D341Med (cell line): ENCODE data around the gene SHISAL1.
A peak's percentile ranks its signal among the peaks of the same experiment; 100 is the strongest.
"Not testable (repeated sequence)": the region's sequence is repeated elsewhere in the genome, so short reads cannot be mapped to it uniquely, and the experiment has no call there.

Experiments used
- DNase-seq: peaks from one replicate; pipeline ENCODE4 v3.0.0; 2012; ENCODE audit warnings: low spot score

Gene SHISAL1

GRCh38 chr22:44328326-44328725 is 15.6 kb upstream of the SHISAL1 start:
- no peak for DNase-seq

DNA sequence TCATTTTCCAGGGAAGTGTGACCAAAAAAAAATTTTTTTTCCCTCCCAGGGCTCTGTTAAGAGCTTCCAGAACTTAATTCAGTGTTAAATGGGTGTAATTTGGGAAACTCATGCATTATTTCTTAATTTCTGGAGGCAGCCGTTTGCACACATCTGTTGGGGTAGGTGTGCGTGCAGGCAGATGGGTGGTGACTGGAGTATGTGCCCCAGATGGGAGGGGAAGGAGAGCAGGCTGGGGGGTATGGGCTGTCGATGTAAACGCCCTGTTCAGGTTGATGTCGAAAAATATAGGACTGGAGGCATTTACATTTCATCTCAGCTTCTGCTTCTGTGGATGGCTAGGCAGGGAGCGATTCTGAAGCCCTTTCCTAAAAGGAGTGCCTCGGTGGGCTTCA is 13.7 kb upstream of the SHISAL1 start:
- DNase-seq = no peak

DNA sequence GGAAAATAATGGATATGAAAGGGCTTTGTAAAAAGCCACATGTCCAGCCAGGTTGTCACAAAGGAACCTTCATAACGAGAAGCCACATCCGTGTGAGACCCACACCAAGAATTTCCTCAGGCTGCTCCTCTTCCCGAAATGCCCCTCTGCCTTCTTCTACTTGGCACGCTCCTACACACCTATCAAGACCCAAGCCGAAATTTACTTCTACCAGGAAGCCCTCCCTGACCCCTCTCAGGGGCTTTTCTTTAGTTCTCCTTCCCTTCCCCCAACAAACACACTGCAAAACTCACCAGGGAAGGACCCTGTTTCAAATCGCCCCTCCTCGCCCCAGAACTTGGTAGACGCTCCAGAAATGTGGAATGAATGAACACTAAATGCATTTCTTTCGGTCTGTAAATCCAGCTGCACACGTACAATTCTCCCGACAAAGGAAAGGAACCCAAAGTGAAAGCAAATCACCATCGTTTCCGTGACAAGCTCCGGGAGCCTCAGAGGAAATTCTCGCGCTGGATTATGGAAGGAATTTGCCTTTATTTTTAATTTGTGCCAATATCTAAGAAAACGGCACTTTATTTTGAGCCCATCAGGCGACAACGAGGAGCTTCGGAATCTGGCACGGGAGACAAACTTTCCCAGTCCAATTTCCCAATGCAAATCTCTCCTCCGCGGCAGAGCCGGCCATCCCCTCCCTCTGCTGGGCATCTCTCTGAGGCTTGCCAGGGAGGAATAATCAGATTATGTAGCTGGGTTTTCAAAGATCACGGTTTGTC is 13.2 kb upstream of the SHISAL1 start:
- peak; percentile 60 for DNase-seq

- not testable (repeated sequence) for DNase-seq
These were observed 10.5 kb upstream of the SHISAL1 start for GRCh38 chr22:44323140-44323790.

- no peak for DNase-seq
These were observed 6.9 kb upstream of the SHISAL1 start for GRCh38 chr22:44319685-44320084.

- DNase-seq = no peak
These were observed 6.0 kb upstream of the SHISAL1 start for GRCh38 chr22:44318751-44319150.

- no peak for DNase-seq
These were observed 5.3 kb upstream of the SHISAL1 start for GRCh38 chr22:44317886-44318637.

- DNase-seq = no peak
These were observed 4.3 kb upstream of the SHISAL1 start for GRCh38 chr22:44317123-44317444.

DNA sequence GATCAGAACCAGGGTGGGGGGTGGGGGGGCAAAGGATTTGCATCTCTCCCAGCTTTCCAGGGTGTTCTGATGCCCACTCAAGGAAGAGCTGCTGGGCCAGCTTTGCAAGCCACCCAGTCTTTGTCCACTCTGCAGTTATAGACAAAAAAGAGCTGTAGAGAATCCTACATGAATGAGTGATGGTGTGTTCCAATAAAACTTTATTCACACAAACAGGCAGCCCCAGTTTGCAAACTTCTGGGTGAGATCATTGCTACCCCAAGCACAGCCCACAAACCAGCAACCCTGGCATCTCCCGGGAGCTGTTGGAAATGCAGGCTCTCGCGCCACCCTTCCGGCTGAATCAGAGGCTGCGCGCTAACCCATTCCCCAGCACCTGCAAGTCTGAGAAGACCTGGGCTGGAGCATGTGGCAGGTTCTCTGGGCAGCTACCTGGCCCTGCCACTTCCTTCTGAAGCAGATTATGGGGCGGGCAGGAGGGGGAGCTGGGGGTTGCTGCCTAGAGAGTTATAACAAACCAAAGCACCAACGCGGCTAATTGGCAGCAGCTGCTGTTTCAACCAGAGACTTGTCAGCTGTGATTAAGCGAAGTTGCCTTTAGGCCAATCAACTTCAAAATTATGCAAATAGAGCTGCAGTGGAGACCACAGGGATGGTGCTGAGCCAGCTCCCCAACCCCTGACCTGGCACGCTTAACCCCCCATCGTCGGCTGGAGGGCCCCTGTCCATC is 3.8 kb upstream of the SHISAL1 start:
- no peak for DNase-seq

DNA sequence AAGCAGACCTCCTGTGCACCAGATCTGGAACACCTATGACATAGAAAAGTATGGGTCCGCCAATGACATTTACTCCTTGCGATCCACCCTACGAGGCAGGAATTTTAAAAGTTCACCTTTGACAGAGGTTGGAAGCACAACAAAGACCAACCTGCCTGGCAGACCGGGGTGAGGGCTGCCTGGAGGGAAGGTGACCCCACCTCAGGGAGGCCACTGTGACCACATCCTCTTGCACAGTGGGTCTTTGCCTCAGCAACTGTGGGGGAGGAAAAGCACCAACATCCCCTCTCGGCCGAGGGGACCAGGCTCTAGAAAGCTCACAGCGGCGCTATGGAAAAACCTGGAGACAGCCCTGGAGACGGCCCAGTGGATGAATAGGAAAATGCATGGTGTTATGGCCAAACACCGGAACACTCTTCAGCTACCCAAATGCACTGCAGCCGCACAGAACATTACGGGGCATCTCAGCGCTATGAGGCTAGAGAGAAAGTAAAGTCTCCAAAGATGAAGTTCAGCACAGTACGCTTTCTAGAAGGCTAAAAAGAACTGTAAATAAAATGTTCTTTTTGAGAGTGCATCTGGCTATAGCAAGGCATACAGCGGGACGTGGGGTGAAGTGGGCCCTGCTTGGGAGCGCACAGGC is 1.8 kb upstream of the SHISAL1 start:
- DNase-seq = no peak

DNA sequence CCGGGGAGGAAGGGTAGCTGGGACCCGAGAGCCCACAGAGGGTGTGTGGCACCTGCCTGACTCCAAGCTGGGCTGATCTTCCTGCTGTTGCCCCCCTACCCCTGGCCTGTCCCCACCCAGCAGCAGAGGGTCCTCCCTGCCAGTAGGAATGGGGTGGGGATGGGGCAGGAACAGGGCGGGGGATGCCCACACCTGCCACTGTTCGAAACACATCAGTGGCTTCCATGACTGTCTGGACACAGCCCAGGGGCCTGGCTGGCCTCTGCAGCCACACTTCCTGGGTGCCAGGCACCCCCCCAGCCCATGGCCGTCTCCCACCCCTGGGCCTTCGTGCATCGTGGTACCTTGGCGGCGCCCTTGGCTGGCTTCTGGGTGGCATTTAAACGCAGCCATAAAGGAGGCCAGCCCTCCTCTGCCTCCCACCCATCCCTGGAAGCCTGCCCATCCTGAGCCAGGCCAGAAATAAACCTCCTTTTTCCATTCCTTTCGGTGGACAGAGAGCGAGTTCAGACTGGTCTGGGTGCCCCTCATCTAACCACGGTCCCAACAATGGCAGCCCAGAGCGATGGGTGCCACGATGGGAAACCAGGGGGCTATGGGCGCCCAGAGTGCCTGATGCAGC is 745 bp upstream of the SHISAL1 start:
- DNase-seq = no peak

DNA sequence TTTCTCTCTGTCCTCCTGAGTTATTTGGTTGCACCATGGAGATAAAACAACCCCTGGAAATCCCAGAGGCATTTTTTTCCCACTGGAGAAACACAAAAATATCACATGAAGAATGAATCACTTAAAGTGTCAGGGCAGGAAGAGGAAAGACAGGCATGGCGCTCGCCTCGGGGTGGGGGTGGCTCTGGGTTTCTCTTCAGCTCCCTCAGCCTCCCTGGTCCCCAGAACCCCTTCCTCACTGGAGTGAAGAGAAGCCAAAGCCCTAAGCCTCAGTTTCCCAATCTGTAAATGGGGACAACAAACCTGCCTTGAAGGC is 938 bp downstream of the SHISAL1 start:
- DNase-seq = no peak

- DNase-seq = no peak
These were observed 1.5 kb downstream of the SHISAL1 start for GRCh38 chr22:44311104-44311854.

DNA sequence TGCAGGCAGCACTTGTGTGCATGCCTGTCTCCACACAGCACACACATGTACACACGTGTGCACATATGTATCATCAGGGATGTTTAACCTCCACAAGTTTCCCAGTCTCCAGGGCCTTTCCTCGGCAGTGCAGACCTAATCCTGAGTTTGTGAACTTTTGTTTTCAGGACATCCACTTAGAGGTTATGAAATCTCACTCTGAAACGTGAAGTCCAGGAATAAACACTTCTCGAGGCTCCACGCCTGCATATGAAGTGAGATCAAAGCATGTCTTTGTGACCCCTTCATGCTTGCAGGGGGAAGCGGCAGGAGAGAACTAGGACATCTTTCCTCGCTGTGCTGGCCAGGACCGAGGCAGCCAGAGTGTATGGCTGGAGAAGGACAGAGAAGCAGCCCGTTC is 3.1 kb downstream of the SHISAL1 start:
- no peak for DNase-seq

DNA sequence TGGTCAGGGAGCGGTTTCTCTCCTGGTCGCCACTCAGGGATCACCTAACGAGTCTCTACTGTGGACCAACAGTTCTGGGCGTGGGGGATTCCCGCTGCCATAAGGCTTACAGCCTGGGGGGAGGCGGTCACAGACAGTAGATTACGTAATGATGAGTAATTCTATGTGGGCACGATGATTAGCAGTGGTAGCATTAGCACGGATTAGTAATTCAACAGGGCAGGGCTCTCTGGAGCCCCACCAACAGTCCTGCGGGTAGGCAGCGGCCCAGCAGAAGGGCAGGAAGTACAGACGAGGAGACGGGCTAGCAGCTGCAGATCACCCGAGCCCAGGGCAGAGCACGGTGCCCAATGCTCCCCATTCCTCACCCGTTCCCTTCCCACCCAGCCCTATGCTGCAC is 3.6 kb downstream of the SHISAL1 start:
- DNase-seq = peak; percentile 78

DNA sequence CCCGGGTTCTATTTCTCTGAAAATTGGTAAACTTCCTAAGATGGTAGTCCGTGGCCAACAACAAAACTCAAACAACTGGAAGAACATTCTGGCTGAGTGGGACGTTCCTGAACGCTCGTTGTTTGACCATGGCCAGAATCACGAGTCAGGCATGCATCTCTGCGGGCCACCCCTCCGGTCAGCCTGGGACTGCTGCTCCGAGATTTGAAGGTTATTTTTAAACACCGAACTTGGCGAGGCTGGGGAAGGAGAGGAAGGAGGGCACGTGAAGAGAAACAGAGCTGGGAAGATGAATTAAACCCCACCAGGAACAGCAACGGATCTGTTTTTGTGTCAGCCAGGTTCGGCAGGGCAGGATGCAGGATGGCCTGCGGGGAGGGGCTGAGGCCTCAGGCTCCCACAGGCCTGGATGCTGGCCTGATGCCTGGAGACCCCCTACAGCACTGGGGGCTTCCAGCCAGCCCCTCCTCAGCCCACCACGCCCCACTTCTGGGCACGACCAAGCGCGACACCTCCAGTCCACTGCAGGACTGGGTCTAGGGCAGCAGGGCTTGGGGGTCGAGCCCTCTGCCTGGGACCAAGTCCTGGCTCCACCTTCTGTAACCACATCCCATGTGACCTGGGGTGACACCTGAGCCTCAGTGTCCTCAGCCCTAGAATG is 5.1 kb downstream of the SHISAL1 start:
- DNase-seq = no peak

DNA sequence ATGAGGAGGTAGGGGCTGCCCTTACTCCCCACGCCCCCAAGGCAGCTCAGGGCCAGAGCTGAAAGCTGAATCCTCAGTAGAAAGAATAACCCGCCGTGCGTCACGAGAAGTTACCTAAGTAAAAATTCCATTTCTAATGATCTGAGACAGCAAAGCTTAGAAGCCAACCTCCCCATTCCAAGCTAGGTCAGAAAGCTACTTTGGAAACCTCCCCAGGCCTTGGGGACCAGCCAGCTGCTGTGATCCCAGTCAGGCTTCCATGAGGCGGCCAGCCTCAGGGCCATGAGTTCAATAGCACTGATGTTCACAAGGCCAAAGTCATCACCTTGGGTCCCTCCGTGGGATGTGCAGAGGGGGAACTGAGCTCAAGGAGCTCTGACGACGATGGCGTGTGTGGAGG is 6.9 kb downstream of the SHISAL1 start:
- no peak for DNase-seq

DNA sequence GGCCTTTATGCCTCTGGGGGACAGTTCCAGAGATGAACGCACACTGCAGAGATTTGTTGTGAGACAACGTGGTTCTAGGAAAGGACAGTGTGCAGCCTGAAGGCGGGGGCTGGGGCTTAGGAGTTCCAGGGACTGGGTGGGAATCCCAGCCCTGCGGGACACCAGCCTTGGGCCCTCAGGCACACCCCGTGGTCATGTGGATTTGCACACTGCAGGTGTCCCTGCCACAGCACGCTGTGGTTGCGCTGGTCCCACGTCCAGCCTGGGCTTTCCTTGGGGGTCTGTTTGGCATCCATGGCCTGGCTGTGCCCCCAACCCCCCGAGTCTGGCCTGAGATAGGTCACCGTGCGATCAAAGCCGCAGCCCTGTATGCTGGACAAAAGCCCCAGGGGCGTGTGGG is 7.3 kb downstream of the SHISAL1 start:
- DNase-seq = no peak

- DNase-seq = no peak
These were observed 7.8 kb downstream of the SHISAL1 start for GRCh38 chr22:44304911-44305310.

DNA sequence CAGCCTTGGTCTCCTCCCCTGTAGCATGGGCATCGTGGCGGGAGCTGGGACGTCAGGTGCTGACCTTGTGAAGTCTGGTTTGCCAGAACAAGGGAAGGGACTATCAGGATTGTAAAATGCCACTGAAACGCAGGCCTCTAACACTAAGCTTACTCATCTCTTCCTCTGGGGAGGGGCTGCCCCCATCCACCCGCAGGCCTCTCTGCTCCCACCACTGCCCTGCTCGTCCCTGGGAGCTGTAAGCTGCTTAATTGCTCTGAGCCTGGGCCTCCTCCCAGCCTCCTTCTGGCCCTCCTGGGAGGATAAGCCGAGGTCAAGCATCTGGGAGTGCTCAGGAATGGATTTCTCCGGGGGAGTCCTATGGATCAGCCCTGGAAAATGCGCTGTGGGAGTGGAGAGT is 8.4 kb downstream of the SHISAL1 start:
- DNase-seq = peak; percentile 75

DNA sequence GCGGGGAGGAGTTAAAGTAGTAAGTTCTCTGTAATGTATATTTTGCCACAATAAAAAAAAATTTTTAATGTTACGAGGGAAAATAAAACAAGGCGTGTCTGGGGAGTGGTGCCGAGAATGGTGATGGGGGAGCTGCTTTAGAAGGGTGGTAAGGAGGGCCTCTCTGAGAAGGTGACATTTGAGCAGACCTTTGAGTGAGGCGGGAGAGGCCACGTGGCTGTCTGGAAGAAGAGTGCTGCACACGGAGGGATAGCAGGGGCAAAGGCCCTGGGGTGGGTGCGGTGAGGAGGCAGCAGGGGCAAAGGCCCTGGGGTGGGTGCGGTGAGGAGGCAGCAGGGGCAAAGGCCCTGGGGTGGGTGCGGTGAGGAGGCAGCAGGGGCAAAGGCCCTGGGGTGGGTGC is 10.4 kb downstream of the SHISAL1 start:
- DNase-seq = not testable (repeated sequence)
